HG03575 (cell line): ENCODE data around the gene ITPK1.

Source experiments
- ATAC-seq: cut with Tn5 transposase; IDR thresholded peaks from one replicate; pipeline ENCODE4 v1.9.1; 2021; ENCODE audit not compliant: unreplicated experiment, insufficient number of reproducible peaks, low FRiP score; ENCODE audit errors: extremely low read depth

ITPK1 gene

DNA sequence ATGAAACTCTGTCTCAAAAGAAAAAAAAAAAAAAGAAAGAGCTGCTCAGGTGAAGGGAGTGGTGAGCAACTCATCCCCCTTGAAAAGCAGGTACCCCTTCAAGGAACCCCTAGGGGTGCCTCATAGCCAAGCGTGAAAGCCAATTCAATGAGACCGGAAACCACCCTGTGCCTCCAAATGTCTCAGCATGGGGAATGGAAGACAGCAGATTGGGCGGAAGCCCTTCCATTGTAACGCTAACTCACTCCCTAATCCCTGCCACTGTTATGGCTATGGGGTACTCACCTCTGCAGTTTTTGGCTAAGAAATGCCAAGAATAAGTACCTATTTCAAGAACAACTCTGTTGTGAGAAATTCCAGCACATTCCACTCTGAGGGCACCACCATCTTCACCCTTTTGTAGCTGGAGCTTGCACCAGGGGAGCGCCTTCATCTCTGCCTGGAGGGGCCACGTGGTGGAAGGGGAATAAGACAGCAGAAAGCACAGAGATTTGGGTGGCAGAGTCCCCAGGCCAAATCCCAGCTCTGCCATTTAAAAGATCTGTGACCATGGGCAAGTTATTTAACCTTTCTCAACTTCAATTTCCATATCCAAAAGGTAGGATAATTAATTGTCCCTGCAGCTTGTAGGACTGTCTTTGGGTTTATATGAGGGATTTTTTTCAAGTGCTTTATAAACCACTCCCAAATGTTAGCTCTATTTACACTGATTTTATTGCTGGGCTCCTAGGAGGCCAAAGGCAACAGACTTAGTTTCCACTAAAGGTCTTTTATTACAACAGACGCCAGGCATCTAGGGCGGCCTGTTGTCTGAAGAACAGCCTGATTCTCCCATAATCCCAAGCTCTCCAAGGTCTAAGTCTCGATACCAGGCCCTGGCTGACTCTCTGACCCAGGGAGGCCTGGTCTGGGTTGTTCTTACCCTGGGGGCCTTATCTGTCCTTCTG is 63.9 kb downstream of the ITPK1 start:
- no peak for ATAC-seq

DNA sequence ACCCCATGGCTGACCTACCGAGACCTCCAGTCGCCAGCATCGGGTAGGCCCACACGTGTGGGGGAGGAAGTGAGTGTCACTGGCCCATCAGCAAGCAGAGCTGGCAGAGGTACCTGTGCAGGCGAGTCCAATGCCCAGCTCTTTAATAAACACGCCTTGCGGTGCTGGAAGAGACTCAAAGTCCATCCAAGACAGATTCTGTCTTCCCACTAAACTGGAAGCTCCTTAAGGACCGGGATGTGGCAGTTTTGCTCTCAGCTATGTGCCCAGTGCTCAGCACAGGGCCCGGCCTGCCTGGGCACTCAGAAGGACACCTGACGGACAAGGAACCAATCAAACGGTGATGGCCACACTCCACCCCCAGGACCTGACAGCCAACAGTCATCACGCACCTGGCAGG is 65.0 kb downstream of the ITPK1 start:
- no peak for ATAC-seq

DNA sequence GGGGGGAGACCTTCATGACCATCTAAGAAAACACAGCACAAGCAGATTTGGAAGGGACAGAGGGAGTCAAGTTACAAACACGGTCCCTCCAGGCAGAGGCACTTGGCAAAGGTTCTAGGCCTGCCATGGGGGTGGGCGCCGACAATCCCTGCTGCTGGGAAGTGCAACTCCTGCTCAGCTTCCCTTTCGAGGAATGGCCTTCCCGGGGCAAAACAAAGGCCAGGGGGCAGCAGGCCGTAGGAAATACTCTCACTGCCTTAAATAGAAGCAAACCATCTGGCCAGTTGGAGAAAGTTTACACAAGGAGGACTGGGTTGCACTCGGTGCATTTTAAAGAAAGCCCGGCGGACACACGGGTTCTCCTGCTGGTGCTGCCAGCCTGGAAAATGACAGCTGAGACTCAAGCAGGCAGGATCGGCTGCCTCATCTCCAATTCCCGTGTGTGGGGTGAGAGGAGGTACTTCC is 65.8 kb downstream of the ITPK1 start:
- no peak for ATAC-seq

DNA sequence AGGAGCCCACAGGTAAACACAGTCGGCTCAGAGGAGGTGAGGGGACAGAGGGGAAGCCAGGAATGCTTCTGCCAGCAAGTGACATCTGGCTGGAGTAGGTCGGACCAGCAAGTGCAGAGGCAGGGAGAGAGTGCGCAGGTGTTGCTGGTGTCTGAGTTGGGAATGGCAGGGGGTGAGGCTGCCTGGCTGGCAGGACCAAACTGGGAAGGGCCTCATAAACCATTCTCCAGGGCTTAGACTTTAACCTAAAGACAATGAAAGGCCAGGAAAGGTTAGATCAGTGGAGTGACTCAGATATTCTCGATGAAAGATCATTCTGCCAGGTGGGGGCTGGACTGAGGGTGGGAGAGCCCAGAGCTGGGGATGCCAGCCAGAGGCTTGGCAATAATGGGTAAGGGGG is 66.4 kb downstream of the ITPK1 start:
- ATAC-seq = no peak

DNA sequence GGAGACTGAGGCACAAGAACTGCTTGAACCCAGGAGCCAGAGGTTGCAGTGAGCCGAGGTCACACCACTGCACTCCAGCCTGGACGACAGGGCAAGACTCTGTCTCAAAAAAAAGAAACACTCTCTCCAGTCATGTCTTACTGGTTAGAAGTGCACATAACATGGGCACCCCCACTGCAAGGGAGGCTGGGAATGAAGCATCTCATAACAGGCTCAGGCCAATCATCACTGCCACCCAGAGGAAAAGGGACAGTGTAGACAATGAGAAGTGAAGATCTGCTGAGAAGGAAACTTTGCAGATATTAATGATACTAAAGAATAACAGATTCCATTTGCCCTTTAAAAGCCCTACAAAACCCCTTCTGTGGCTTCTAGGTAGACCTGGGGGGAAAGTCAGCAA is 66.9 kb downstream of the ITPK1 start:
- ATAC-seq = no peak

DNA sequence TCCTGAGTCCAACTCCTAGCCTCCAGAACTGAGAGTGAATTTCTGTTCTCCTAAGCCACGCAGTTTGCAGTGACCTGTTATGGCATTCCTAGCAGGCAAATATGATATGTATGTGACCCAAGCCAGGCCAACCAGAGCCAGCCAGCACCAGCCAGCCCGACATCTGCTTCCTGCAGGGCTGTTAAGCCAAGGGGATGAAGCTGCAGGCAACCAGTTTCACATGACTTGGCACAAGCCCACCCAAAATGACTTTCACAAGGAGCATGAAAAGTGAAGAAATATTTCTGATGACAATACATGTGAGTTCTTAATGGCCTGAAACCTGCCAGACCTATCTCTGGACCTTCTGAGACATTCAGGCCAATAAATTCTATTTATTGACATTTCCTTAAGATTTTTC is 68.1 kb downstream of the ITPK1 start:
- ATAC-seq = no peak

DNA sequence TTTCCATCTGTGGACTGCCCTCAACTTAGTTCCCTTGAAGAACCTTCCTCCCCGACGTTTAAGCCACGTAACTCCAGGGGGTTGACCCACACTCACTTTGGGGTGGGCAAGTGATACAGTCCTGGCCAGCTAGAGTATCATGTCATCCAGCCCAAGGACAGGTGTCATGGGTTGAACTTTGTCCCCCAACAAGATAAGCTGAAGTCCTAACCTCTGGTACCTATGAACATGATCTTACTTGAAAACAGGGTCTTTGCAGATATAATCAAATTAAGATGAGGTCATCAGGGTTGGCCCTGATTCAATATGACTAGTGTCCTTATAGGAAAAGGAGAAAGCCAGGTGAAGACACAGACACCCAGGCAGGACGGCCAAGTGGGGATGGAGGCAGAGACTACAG is 68.6 kb downstream of the ITPK1 start:
- ATAC-seq = no peak

DNA sequence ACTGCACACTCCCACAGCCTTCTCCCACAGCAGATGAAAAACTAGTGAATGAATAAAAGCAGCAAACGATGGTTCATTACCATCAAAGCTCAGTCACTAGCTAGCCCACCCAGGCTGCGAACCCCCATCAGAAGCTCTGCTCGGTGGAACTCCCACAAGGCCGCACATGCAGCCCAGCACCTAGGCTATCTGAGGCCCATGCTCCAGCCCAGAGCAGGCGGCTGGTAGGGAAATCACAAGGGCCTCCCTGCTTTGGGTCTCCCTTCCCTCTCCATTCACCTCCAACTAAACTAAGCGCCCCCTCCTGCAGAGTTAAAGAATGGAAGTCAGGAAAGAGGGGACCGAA is 69.0 kb downstream of the ITPK1 start:
- ATAC-seq = no peak

DNA sequence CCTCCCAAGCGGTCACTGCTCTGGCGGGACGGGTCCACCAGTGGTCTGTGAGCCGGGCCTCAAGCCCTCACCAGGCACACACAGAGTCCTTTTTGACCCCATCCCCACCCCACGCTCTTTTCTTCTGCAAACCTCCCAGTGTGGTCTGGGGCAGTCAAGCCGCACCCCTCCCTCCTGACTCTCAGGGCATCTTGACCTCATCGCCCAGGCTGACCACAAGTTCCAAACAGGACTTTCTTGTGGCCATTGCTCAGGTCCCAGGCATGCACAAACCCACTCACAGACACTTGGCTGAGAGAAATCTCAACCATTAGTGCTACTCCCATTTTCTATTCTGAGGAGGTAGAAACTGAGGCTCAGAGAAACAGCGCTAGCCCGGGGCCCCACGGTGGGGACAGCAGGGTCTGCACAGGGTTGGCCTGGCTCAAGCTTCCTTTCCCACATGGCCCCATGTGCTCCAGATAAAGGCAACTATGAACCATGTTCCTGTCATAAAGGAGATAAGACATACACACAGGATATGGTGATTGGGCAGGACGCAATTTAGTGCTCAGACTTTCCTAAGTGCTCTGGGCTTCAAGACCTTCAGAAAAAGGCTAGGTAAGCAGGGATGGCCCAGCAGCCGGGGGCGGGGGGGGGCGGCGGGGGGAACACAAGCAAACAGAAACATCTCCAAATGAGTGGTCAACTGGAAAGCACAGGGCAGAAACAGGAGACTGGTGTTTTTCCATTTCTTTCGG is 69.6 kb downstream of the ITPK1 start:
- no peak for ATAC-seq

DNA sequence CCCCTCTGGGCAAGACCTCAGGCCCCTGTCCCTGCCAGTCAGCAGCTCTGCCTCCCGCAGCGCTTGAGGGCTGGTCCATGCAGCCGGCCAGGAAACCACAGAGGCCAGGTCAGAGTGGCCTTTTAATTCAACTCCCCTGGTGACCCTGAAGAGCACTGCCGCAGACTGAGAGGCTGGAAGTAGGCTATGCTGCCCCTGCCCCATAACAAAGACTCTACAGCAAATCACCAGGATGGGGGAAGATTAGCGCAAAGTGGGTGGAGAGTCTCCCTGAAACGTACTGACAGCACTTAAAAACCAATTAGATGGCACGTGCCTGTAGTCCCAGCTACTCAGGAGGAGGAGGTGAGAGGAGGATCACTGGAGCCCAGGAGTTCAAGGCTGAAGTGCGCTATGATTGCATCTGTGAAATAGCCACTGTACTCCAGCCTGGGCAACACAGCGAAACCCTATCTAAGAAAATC is 70.5 kb downstream of the ITPK1 start:
- ATAC-seq = no peak

DNA sequence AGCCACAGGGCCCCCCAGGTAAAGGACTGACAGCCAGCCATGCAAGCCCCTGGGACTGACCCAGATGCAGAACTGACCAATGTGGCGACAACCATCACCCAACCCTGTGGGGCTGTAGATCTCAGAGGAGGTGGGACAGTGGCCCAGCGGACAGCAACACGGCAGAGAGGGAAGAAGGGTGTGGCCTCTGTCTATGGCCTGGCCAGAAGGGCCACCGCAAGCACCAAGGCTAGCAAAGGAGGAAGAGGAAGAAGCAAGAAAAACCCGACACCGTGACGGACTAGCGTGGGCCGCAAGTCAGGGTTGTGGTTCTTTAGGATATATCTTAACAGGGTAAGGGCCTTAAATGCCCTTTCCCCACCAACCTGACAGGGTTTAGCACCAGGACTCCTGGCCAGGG is 71.2 kb downstream of the ITPK1 start:
- ATAC-seq = no peak

DNA sequence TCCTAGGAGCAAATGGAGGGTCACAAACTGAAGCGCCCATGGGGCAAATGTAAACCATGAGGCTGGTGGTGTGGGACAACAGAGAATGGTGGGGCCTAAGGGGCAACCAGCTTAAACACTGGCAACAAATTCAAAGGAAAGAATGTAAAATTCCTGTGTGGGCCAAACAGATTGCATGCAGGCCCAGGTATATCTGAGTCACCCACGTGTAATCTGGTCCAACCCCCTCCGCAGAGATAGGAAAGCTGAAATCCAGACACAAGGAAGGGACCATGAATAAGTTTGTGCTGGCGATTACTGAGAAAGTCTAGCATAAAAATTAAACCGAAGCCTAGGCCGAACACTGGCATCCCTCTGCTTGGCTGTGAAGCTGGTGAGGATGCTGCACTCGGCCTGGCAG is 71.6 kb downstream of the ITPK1 start:
- no peak for ATAC-seq

DNA sequence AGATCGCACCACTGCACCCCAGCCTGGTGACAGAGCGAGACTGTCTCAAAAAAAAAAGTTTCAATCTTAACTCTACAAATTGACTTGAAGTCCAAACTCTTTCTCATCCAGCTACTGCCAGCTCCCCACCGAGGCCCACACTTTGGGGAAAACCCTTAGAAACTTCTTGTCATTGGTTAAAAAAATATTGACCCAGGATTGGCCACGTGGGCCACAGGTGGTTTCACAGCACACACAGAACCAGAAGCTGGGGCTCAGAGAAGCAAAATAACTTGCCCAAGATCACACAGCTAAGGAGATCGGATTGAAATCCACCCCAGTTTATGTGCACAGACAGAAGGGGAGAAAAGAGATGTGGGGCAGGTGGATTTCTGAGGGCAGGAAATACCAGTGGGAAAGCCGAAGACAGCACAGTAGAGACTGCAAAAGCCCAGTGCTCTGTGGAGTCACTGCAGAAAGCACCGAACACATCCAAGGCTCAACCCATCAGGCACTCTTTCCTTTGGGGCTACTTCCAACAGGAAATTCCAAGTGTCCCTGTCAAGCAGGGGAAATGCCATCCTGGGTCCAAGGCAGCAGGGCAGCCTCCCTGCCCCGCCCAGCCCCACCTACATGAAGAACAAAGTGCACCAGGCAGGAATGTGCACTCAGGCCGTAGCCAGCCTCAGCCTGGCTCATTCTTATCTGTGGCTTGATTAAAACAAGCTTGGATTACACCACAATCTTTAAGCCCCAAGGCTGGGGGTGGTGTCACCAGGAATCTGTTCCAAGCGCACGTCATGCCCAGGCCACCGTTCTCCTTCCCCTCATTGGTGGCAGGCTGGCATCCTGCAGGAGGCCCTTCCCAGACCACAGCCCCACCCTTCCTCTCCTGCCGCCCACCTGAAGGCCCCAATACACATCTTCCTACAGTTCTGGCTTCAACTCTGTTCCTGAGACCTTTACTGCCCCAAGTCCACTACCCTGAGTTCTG is 72.5 kb downstream of the ITPK1 start:
- ATAC-seq = no peak

DNA sequence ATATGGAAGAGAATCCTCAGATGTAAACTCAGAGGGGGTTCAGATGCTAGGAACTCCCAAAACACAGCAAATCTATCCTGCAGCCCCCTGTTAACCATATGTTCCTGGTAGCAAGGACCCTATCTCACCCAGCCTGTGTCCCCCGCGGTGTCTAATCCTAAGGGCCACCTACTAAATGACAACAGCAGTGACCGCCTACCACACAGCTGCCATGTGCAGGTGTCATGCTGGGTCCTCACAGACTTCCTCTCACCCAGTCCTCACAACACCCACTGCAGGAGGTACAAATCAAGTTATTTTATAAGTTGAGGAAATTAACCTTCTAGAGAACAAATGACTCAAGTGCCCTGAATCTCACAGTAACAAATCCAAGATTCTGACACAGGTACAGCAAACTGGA is 73.9 kb downstream of the ITPK1 start:
- ATAC-seq = no peak

DNA sequence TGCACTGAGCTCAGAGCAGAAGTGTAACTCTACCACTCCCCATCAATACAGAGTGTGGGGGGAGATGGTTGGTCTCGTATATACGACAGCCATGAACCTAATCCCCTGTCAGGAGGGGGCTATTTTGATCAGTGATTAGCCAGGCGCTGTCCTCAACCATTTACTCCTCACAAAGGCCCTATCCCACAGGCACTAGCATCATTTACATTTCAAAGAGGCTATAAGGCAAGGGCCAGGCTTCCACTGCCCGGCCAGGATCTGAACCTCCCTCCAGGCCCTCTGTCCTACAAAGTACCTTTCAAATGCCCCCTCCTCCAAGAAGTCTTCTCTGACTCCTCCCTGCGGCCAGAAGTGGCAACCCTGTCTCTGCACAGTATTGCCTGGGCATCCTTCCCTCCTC is 74.7 kb downstream of the ITPK1 start:
- ATAC-seq = no peak

DNA sequence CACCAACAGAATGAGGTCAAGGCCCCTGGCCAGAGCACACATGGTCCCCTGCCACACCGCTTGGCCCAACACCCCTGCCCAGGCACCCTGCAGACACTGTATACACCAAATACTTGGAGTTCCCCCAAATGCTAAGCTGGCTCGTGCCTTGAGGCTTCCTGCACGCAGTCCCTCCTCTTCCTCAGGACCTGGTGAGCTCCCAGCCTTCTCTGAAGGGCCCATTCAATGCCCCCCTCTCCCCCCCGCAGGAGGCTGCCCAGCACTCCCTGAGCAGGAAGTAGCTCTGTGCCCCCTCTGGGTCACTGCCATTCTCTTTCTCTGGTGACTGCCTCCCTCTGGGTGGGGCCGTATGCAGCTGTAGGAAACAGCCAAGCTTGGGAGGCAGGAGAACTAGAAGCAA is 75.3 kb downstream of the ITPK1 start:
- no peak for ATAC-seq

DNA sequence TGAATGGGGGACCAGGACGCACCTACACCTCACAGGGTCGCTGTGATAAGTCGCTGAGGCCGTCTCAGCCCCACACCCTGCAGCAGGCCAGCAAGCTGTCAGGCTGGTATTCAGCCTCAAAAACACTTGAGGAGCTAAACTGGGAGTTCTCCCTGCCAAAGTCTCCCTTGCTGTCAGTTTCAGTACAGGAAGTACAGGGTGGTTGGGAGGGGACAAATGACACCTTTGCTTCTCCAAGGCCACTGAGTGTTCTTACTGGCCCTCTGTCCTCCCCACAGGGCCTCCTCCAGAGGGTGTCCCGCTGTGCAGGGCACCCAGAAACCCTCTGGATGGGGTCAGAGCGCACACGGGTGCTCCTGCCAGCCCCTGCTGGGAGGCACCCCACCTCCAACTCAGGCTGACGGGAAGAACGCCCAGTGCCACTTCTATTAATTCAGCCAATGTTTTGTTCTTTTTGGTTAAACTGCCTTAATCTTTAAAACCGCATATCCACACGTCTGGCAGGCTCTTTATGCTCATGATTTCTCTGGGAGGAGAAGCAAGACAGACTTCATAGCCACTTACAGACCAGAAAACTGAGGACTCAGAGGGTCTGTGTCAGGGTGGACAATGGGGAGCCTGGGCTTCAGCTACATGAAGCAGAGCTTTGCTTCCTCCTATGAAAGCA is 75.9 kb downstream of the ITPK1 start:
- no peak for ATAC-seq

DNA sequence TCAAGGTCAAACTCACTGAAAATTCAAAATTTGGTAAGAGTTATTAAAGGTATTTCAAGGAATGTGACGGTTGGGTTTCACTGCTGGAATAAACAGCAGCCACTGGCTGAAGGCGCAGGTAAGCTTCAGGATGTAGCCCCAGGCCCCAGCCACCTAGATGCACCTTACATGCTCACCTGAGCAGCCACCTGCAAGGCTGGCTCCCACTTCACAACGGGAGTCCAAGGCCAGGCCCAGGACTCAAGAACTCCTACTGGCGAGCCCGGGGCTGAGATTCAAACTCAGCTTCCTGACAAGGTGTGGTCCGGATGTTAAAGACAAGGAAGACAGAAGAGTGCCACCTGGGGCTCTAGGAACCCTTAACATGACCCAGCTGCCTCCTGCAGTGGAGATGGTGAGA is 78.4 kb downstream of the ITPK1 start:
- ATAC-seq = no peak
